Measurements from ENCODE around the gene TRIM50.
"Not testable (repeated sequence)": the region's sequence is repeated elsewhere in the genome, so short reads cannot be mapped to it uniquely, and the experiment has no call there.

Gene TRIM50

GRCh38 chr7:73338321-73338720, 10.4 kb upstream of the TRIM50 start:
- POLR2A ChIA-PET: no interaction called here

DNA sequence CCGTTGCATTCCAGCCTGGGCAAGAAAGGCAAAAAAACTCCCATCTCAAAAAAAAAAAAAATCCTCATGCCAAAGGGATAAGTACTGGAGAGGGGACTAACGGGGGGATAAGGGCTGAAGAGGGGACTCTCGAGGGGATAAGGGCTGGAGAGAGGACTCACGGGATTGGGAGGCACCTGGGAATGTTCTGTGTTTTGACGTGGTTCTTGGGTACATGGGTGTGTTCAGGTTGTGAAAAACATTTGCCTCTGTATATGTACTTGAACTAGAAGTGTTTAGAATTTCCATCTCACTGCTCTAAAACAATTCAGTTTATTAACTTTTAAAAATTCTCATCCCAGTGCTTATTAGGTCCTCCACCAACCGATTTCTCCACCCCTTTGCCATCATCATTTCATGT, 4.6 kb upstream of the TRIM50 start:
- DNase-seq (ENCODE audit: extremely low spot score): no peak
- CTCF ChIA-PET: no interaction called here
- no peak for TF ChIP-seq SUZ12 (IDR thresholded peaks at IDR 0.05)
- no peak for TF ChIP-seq L3MBTL2 (conservative IDR thresholded peaks at IDR 0.05)
- no peak for TF ChIP-seq ELF4 (IDR thresholded peaks at IDR 0.05)
- no peak for TF ChIP-seq ARNT (IDR thresholded peaks at IDR 0.05)
- TF ChIP-seq BHLHE40 (IDR thresholded peaks at IDR 0.05; ENCODE audit: borderline replicate concordance): no peak
- POLR2A ChIA-PET: no interaction called here

More at GRCh38 chr7:73338321-73338720, 10.4 kb upstream of the TRIM50 start:
- TF ChIP-seq LEF1 (IDR thresholded peaks at IDR 0.05; ENCODE audit: borderline replicate concordance): no peak
- TF ChIP-seq HDGF (IDR thresholded peaks at IDR 0.05; ENCODE audit: borderline replicate concordance): no peak
- no peak for TF ChIP-seq ARNT (IDR thresholded peaks at IDR 0.05)
- TF ChIP-seq PKNOX1 (IDR thresholded peaks at IDR 0.05): no peak
- TF ChIP-seq FOXM1 (IDR thresholded peaks at IDR 0.05; ENCODE audit: borderline replicate concordance): no peak
- TF ChIP-seq SUZ12 (IDR thresholded peaks at IDR 0.05): no peak
- TF ChIP-seq ELF4 (IDR thresholded peaks at IDR 0.05): no peak
- TF ChIP-seq CTBP1 (IDR thresholded peaks at IDR 0.05; ENCODE audit: borderline replicate concordance): no peak
- TF ChIP-seq NFRKB (IDR thresholded peaks at IDR 0.05): no peak
- TF ChIP-seq L3MBTL2 (conservative IDR thresholded peaks at IDR 0.05): no peak
- no peak for TF ChIP-seq FOXA1 (IDR thresholded peaks at IDR 0.05)
- no peak for TF ChIP-seq FOXK2 (IDR thresholded peaks at IDR 0.05)
- TF ChIP-seq ZNF384 (IDR thresholded peaks at IDR 0.05): no peak
- no peak for TF ChIP-seq BHLHE40 (IDR thresholded peaks at IDR 0.05; ENCODE audit: borderline replicate concordance)
- no peak for TF ChIP-seq TARDBP (IDR thresholded peaks at IDR 0.05)
- no peak for TF ChIP-seq SP1 (IDR thresholded peaks at IDR 0.05)
- CTCF ChIA-PET: no interaction called here
- no peak for DNase-seq (ENCODE audit: extremely low spot score)

DNA sequence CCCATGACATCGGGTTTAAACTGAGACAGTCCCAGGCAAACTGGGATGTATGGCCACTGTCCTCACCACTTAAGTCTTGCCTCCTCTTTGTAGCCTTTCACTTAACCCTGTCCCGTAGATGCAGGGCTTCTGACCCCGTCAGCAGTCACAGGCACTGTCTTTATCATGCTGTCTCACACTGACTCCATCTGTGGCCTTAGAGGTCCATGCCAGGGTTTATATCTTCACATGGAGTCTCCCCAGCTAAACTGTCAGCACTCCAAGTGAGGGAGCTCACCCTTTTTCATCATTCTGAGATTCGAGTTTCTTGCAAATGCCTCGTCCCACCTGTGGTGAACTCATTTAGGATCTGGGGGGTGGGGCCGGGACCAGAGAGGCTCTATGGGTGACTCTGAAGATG, 2.9 kb upstream of the TRIM50 start:
- no peak for DNase-seq (ENCODE audit: extremely low spot score)
- CTCF ChIA-PET: no interaction called here

GRCh38 chr7:73329861-73330581, 2.1 kb upstream of the TRIM50 start:
- ChIA-PET CTCF (no interaction called here), POLR2A (interaction anchor here (0.6 kb wide), 1 partner anchor 749 kb away, joined by 3 read pairs; no protein-coding TSS in a partner anchor)
- DNase-seq (ENCODE audit: extremely low spot score): no peak
- TF ChIP-seq ELF4 (IDR thresholded peaks at IDR 0.05) (no peak), BHLHE40 (IDR thresholded peaks at IDR 0.05; ENCODE audit: borderline replicate concordance) (no peak), FOXK2 (IDR thresholded peaks at IDR 0.05) (no peak), ZNF384 (IDR thresholded peaks at IDR 0.05) (no peak), SP1 (IDR thresholded peaks at IDR 0.05) (no peak), LEF1 (IDR thresholded peaks at IDR 0.05; ENCODE audit: borderline replicate concordance) (no peak), PKNOX1 (IDR thresholded peaks at IDR 0.05) (no peak), FOXA1 (IDR thresholded peaks at IDR 0.05) (no peak), L3MBTL2 (conservative IDR thresholded peaks at IDR 0.05) (no peak), CTBP1 (IDR thresholded peaks at IDR 0.05; ENCODE audit: borderline replicate concordance) (no peak), SUZ12 (IDR thresholded peaks at IDR 0.05) (no peak), FOXM1 (IDR thresholded peaks at IDR 0.05; ENCODE audit: borderline replicate concordance) (no peak)

More for the DNA sequence above, 2.9 kb upstream of the TRIM50 start:
- POLR2A ChIA-PET: no interaction called here
- TF ChIP-seq NFRKB (IDR thresholded peaks at IDR 0.05) (no peak), SUZ12 (IDR thresholded peaks at IDR 0.05) (no peak), L3MBTL2 (conservative IDR thresholded peaks at IDR 0.05) (no peak), ZNF384 (IDR thresholded peaks at IDR 0.05) (no peak), CTBP1 (IDR thresholded peaks at IDR 0.05; ENCODE audit: borderline replicate concordance) (no peak), PKNOX1 (IDR thresholded peaks at IDR 0.05) (no peak)

DNA sequence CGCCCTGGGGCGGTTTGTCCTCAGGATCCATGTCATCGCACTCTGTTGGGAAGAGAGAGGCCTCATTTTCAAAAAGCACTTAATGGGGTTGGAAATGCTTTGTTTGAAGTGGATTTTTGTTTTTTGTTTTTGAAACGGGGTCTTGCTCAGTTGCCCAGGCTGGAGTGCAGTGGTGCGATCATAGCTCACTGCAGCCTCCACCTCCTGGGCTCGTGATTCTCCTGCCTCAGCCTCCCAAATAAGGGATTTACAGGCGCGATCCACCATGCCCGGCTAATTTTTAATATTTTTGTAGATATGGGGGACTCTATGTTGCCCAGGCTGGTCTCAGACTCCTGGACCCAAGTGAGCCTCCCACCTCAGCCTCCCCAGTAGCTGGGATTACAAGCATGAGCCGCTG, 814 bp upstream of the TRIM50 start:
- DNase-seq (ENCODE audit: extremely low spot score): no peak
- no peak for TF ChIP-seq NFRKB (IDR thresholded peaks at IDR 0.05)
- TF ChIP-seq ARNT (IDR thresholded peaks at IDR 0.05): no peak
- TF ChIP-seq ELF4 (IDR thresholded peaks at IDR 0.05): no peak
- no peak for TF ChIP-seq BHLHE40 (IDR thresholded peaks at IDR 0.05; ENCODE audit: borderline replicate concordance)
- TF ChIP-seq FOXM1 (IDR thresholded peaks at IDR 0.05; ENCODE audit: borderline replicate concordance): no peak
- TF ChIP-seq ZNF384 (IDR thresholded peaks at IDR 0.05): no peak
- no peak for TF ChIP-seq CTBP1 (IDR thresholded peaks at IDR 0.05; ENCODE audit: borderline replicate concordance)
- TF ChIP-seq LEF1 (IDR thresholded peaks at IDR 0.05; ENCODE audit: borderline replicate concordance): no peak
- no peak for TF ChIP-seq HDGF (IDR thresholded peaks at IDR 0.05; ENCODE audit: borderline replicate concordance)
- no peak for TF ChIP-seq L3MBTL2 (conservative IDR thresholded peaks at IDR 0.05)
- no peak for TF ChIP-seq PKNOX1 (IDR thresholded peaks at IDR 0.05)
- TF ChIP-seq TARDBP (IDR thresholded peaks at IDR 0.05): no peak
- no peak for TF ChIP-seq FOXA1 (IDR thresholded peaks at IDR 0.05)
- TF ChIP-seq SP1 (IDR thresholded peaks at IDR 0.05): no peak
- TF ChIP-seq FOXK2 (IDR thresholded peaks at IDR 0.05): no peak
- no peak for TF ChIP-seq SUZ12 (IDR thresholded peaks at IDR 0.05)
- ChIA-PET POLR2A (no interaction called here), CTCF (no interaction called here)

DNA sequence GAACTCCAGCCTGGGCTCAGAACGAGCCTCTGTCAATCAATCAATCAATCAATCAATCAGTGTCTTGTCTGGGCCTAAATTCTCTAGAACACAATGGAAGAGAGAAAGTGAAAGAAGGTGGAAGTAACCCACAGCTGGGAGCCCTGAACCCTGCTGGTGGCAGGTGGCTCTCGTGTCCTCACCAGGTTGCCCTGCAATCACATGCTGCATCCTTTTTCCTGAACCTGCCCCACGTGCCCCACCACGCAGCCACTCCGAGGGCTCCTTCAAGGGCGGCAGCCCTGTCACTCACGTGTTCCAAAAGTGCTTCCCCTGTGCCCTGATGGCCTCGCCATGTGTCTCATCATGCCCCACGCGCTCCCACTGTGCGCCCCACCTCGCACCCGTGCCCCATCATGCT, 433 bp downstream of the TRIM50 start:
- CTCF ChIA-PET: not testable (repeated sequence)

GRCh38 chr7:73325424-73325823, 2.5 kb downstream of the TRIM50 start:
- ChIA-PET CTCF (interaction anchor here (0.6 to 0.7 kb wide), 2 partner anchors 72 to 102 kb away, joined by 3 read pairs; no protein-coding TSS in a partner anchor), POLR2A (interaction anchor here (0.6 kb wide), 1 partner anchor 9 kb away, joined by 3 read pairs; no protein-coding TSS in a partner anchor)
- not testable (repeated sequence) for DNase-seq (ENCODE audit: extremely low spot score)

More for the DNA sequence above, 433 bp downstream of the TRIM50 start:
- POLR2A ChIA-PET; DNase-seq (ENCODE audit: extremely low spot score): not testable (repeated sequence)

DNA sequence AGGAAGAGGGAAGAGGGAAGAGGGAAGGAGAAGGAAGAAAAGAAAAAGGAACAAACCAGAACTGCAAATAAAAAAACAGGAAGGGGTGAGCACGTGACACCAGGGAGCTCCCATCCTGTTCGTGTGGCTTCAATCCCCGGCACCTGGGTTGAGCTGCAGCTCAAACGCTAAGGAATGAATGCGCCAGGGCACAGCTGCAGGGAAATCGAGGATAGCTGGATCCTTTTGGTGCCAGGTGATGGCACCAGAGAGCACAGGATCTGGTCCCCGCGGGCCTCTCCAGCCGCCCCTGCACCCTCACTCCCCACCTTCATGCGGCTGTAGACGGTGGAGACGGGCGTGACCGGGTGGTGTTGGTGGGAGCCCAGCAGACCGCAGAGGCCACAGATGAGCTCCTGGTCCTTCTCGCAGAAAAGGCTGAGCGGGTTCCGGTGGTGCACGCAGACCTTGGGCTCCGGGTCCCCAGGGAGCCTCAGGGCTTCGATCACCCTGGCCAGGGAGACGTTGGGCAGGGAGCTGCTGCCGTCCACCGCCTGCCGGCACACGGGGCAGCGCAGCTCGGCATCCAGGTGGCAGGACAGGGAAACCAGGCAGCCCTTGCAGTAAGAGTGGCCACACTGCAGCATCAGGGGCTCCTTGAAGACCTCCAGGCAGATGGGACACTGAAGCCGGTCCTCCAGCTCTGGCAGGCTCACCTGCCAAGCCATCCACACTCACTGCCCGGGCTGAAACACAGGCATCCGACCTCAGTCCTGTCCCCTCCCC, 3.6 kb downstream of the TRIM50 start:
- POLR2A ChIA-PET: interaction anchor here (0.7 kb wide), 1 partner anchor 16 kb away, joined by 4 read pairs; the partner anchor contains the start of gene NSUN5
- peak; percentile 59 for DNase-seq (ENCODE audit: extremely low spot score)
- CTCF ChIA-PET: interaction anchor here (0.5 to 1.1 kb wide), 5 partner anchors 11 to 212 kb away, joined by 3 to 6 read pairs (median 5); no protein-coding TSS in a partner anchor

- CTCF ChIA-PET: interaction anchor here (0.7 to 1.1 kb wide), 4 partner anchors 11 to 128 kb away, joined by 3 to 6 read pairs (median 4); no protein-coding TSS in a partner anchor
- POLR2A ChIA-PET; DNase-seq (ENCODE audit: extremely low spot score): not testable (repeated sequence)
These were observed 4.3 kb downstream of the TRIM50 start for GRCh38 chr7:73323434-73324080.
